Heart left ventricle (tissue), 16 donors: ENCODE data around the gene NFATC2IP. TPM values are rescaled to one million over a fixed set of nuclear protein-coding genes. Genes with fewer than 3 reads are reported as not detected.
A peak's percentile ranks its signal among the peaks of the same experiment; 100 is the strongest.

Source experiments
- ATAC-seq, 4 donors: fragments of 200-7000 bp; cut with Tn5 transposase; one replicate each; pipeline ENCODE4 v1.9.1; 2020 to 2022; ENCODE audit warnings: moderate library complexity in 4 of 4, mild to moderate bottlenecking in 3 of 4, moderate number of reproducible peaks in 1 of 4
- DNase-seq, 5 donors: peaks; one replicate each; pipeline ENCODE4 v3.0.0-alpha.2; 2020
- H3K27ac ChIP-seq, 12 donors: fragments of 200-600 bp; sonication (generic) in 4 of 12; one replicate each; pipeline versions ENCODE4 v1.5.0 to v1.8.0; 2016 to 2022; ENCODE audit warnings: mild to moderate bottlenecking in 2 of 12
- H3K27me3 ChIP-seq, 9 donors: fragments of 200-600 bp; sonication (generic) in 2 of 9; one replicate each; pipeline versions ENCODE4 v1.5.1 to v1.8.0; 2016 to 2022; ENCODE audit warnings: mild to moderate bottlenecking in 3 of 9
- H3K36me3 ChIP-seq, 9 donors: fragments of 200-600 bp; sonication (generic) in 2 of 9; one replicate each; pipeline versions ENCODE4 v1.5.0 to v1.8.0; 2018 to 2022; ENCODE audit warnings: mild to moderate bottlenecking in 2 of 9
- H3K4me1 ChIP-seq, 12 donors: fragments of 200-600 bp; sonication (generic) in 4 of 12; one replicate each; pipeline versions ENCODE4 v1.5.0 to v1.8.0; 2016 to 2022; ENCODE audit warnings: mild to moderate bottlenecking in 3 of 12
- H3K4me3 ChIP-seq, 12 donors: fragments of 200-600 bp; sonication (generic) in 4 of 12; one replicate each; pipeline versions ENCODE4 v1.5.0 to v1.8.0; 2017 to 2022; ENCODE audit warnings: mild to moderate bottlenecking in 9 of 12, moderate library complexity in 4 of 12
- H3K9me3 ChIP-seq, 12 donors: fragments of 200-600 bp; sonication (generic) in 4 of 12; one replicate each; pipeline versions ENCODE4 v1.5.0 to v1.8.0; 2016 to 2022; ENCODE audit warnings: mild to moderate bottlenecking in 1 of 12
- POLR2A ChIP-seq, 2 donors: fragments of 450-650 bp; IDR thresholded peaks; one replicate each; pipeline ENCODE4 v1.6.1; 2017; ENCODE audit warnings: antibody characterized with exemption in 2 of 2, mild to moderate bottlenecking in 2 of 2, moderate library complexity in 2 of 2
- WGBS, 4 donors: extraction: QIAGEN DNeasy Blood & Tissue Kit in 2 of 4; methylation state at CpG; one replicate each; pipeline versions ENCODE4 v1.1.5 to v1.1.7; 2013 to 2018; 5-methylcytosine and 5-hydroxymethylcytosine counted together
- intact Hi-C, 10 donors: fragments of 100-400 bp; cut with DNase I; formaldehyde crosslinking; loops; one replicate each; pipeline versions ENCODE4 v1.11.1 to v1.14.2; 2022
- polyA plus RNA-seq, 2 donors: library from polyadenylated mRNA; stranded (reverse); fragments of 200-250 nt; gene quantifications; one replicate each; pipeline ENCODE4 v1.2.3, GENCODE V29; 2013
- total RNA-seq, 9 donors: library from RNA; depleted of rRNA in 2 of 9; stranded (reverse); fragments of >200 nt in 2 of 9; fragmentation: NEBNext Ultra II Directional in 3 of 9; extraction: Animal tissue kit (Norgen Biotek cat#: 25700) in 3 of 9; gene quantifications; one replicate each; pipeline versions ENCODE4 v1.1.0 to v1.2.4, GENCODE V29; 2016 to 2023
- TF ChIP-seq, protein P1 (sequence below), 12 donors: fragments of 200-600 bp; sonication (generic) in 4 of 12; IDR thresholded peaks; one replicate each; pipeline versions ENCODE4 v1.5.0 to v1.8.0; 2018 to 2022; ENCODE audit warnings: antibody characterized with exemption in 12 of 12, mild to moderate bottlenecking in 5 of 12
- donor health status: ischemic (EF 13 %, LVEDD 7.1; RV severe dilation, severe dysfunction).
- donor health status: healthy with polysubstance abuse.
- donor health status: DM: no; HTN: yes; CAD: no.
- donor health status: DM: no; HTN: no; CAD: no.
- donor health status: ischemic (EF 25% LVEDD 6.9; RV normal size, moderate dysfunction).
- donor health status: ischemic (EF 25% LVEDD 5.7; RV mildly dilated, moderate dysfunction).
- donor health status: healthy.
- donor health status: DM: yes; HTN: yes; CAD: no.
- donor health status: ischemic (EF 35%, LVEDD 5.7; RV mildly dilated, moderate dysfunction).
- donor health status: nonischemic (EF 11% LVEDD 7.7; RV severe dilation, severe dysfunction).
- donor health status: DM: yes; HTN: yes; CAD: no.
- donor health status: PGD.
- donor health status: ischemic (EF 29% LVEDD 5.4; RV normal size, mild dysfunction).
- donor health status: nonischemic (EF 23%, LVEDD 6.1; RV moderate dilation, normal function).

Gene NFATC2IP
- total and polyA plus RNA-seq, 11 donors, result 11.1 to 25.3 (median 19.5) TPM

DNA sequence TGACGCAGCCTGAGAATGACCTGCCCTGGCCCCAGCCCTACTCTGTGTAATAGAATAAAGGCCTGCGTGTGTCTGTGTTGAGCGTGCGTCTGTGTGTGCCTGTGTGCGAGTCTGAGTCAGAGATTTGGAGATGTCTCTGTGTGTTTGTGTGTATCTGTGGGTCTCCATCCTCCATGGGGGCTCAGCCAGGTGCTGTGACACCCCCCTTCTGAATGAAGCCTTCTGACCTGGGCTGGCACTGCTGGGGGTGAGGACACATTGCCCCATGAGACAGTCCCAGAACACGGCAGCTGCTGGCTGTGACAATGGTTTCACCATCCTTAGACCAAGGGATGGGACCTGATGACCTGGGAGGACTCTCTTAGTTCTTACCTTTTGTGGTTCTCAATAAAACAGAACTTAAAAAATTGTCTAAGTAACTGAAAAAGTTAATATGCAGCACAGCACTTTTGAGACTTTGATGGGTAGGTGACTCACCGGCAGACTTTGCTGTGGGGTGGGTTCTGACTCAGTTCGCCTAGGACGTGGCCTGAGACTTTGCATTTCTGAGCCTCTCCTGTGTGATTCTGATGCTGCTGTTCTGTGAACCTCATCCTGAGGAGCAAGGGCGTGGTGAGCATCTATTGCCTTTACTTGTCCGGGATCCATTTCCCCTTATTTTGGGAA, 39.8 kb downstream of the NFATC2IP start:
- WGBS, 4 donors, result 92 to 95% (median 94%) methylated on average over 11 of the region's 11 CpGs
- Histone ChIP-seq H3K27ac (no peak overlapping the region), H3K4me1 (no peaks in the 10 kb centered on the region), H3K36me3 (peaks cover 0 to 42% (median 17%) of the 10 kb centered on the region in 9 donors), H3K27me3 (peaks cover 0 to 8% (median 0%) of the 10 kb centered on the region in 9 donors), H3K9me3 (peaks cover 0 to 12% (median 6%) of the 10 kb centered on the region in 12 donors), H3K4me3 (no peak overlapping the region)
- intact Hi-C loops, result no loop called here
- DNase-seq, result no peak
- peak in 1 of 4 donors; percentile 17 for ATAC-seq
- no peak for TF ChIP-seq POLR2A (IDR thresholded peaks at IDR 0.05)
- TF ChIP-seq, protein P1, sequence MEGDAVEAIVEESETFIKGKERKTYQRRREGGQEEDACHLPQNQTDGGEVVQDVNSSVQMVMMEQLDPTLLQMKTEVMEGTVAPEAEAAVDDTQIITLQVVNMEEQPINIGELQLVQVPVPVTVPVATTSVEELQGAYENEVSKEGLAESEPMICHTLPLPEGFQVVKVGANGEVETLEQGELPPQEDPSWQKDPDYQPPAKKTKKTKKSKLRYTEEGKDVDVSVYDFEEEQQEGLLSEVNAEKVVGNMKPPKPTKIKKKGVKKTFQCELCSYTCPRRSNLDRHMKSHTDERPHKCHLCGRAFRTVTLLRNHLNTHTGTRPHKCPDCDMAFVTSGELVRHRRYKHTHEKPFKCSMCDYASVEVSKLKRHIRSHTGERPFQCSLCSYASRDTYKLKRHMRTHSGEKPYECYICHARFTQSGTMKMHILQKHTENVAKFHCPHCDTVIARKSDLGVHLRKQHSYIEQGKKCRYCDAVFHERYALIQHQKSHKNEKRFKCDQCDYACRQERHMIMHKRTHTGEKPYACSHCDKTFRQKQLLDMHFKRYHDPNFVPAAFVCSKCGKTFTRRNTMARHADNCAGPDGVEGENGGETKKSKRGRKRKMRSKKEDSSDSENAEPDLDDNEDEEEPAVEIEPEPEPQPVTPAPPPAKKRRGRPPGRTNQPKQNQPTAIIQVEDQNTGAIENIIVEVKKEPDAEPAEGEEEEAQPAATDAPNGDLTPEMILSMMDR (IDR thresholded peaks at IDR 0.05), result no peak

DNA sequence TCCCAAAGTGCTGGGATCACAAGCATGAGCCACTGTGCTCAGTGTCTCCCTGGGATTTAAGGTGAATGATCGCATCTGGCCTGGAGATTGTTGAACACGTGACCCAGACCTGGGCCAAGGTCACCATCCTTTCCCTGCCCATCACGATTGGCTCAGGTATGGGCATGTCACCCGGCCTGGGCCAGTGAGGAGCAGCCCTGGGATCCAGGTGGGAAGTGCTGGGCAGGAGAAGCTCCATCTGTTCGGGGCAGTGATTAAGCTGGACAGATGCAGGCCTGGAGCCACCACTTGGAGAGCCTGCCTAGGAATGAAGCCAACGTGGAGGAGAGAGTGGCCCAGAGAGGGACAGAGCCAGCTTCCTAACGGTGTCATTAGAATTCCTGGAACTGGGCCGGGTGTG, 41.0 kb downstream of the NFATC2IP start:
- TF ChIP-seq, protein P1 (IDR thresholded peaks at IDR 0.05), result no peak
- TF ChIP-seq POLR2A (IDR thresholded peaks at IDR 0.05), result no peak
- no peaks in the 10 kb centered on the region for H3K4me1 ChIP-seq
- ATAC-seq (no peak), DNase-seq (no peak)
- intact Hi-C loops, result no loop called here
- 61 to 71% (median 68%) methylated on average over 8 of the region's 8 CpGs for WGBS, 4 donors
- peaks cover 0 to 38% (median 14%) of the 10 kb centered on the region in 9 donors for H3K36me3 ChIP-seq
- peaks cover 0 to 10% (median 5%) of the 10 kb centered on the region in 12 donors for H3K9me3 ChIP-seq
- peaks cover 0 to 8% (median 0%) of the 10 kb centered on the region in 9 donors for H3K27me3 ChIP-seq
- H3K27ac ChIP-seq, result no peak overlapping the region
- no peak overlapping the region for H3K4me3 ChIP-seq

DNA sequence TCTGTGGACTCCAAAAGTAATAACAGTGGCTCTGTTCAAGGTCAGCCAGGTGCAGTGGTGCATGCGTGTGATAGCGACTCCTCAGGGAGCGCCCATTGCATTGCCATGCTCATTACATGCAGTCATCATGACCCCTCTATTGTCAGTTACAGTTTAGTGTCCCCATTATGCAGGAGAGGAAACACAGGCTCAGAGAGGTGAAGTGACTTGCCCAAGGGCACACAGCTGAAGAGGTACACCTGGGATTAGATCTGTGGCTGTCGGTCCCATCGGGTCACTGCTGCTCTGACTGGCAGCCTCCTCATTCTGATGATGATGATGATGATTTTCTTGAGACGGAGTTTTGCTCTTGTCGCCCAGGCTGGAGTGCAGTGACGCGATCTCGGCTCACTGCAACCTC, 41.8 kb downstream of the NFATC2IP start:
- intact Hi-C loops, result no loop called here
- H3K9me3 ChIP-seq, result peaks cover 0 to 2% (median 0%) of the 10 kb centered on the region in 12 donors
- 86 to 93% (median 92%) methylated on average over 10 of the region's 10 CpGs for WGBS, 4 donors
- TF ChIP-seq, protein P1 (IDR thresholded peaks at IDR 0.05), result no peak
- TF ChIP-seq POLR2A (IDR thresholded peaks at IDR 0.05), result no peak
- H3K27me3 ChIP-seq, result peaks cover 0 to 8% (median 0%) of the 10 kb centered on the region in 9 donors
- no peaks in the 10 kb centered on the region for H3K4me1 ChIP-seq
- ATAC-seq, result no peak
- no peak overlapping the region for H3K4me3 ChIP-seq
- no peak for DNase-seq
- H3K36me3 ChIP-seq, result peaks cover 0 to 30% (median 6%) of the 10 kb centered on the region in 9 donors
- no peak overlapping the region for H3K27ac ChIP-seq

DNA sequence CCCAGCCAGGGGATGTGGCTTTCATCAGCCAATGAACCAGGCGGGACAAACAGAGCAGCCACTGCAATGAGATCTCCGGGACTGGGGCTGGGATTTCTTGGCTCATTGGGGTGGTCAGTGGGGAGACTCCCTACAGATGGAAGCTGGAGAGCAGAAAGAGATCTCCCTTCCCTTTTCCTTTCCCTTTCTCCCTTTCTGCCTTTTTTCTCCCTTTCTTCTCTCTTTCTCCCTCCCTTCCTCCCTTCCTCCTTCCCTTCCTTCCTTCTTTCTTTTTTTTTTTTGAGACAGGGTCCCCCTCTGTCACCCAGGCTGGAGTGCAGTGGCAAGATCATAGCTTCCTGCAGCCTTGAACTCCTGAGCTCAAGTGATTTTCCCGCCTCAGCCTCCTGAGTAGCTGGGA, 48.1 kb downstream of the NFATC2IP start:
- no peak for TF ChIP-seq POLR2A (IDR thresholded peaks at IDR 0.05)
- TF ChIP-seq, protein P1 (IDR thresholded peaks at IDR 0.05), result no peak
- Histone ChIP-seq H3K9me3 (no peaks in the 10 kb centered on the region), H3K27me3 (peaks cover 0 to 6% (median 0%) of the 10 kb centered on the region in 9 donors), H3K4me1 (no peaks in the 10 kb centered on the region), H3K27ac (no peak overlapping the region), H3K36me3 (no peaks in the 10 kb centered on the region), H3K4me3 (no peak overlapping the region)
- DNase-seq (no peak), ATAC-seq (no peak)
- intact Hi-C loops, result no loop called here
- WGBS, 4 donors, result 73 to 92% (median 81%) methylated on average over 3 of the region's 3 CpGs
